ENCODE measurements around the gene HOXD12.

Gene HOXD12

DNA sequence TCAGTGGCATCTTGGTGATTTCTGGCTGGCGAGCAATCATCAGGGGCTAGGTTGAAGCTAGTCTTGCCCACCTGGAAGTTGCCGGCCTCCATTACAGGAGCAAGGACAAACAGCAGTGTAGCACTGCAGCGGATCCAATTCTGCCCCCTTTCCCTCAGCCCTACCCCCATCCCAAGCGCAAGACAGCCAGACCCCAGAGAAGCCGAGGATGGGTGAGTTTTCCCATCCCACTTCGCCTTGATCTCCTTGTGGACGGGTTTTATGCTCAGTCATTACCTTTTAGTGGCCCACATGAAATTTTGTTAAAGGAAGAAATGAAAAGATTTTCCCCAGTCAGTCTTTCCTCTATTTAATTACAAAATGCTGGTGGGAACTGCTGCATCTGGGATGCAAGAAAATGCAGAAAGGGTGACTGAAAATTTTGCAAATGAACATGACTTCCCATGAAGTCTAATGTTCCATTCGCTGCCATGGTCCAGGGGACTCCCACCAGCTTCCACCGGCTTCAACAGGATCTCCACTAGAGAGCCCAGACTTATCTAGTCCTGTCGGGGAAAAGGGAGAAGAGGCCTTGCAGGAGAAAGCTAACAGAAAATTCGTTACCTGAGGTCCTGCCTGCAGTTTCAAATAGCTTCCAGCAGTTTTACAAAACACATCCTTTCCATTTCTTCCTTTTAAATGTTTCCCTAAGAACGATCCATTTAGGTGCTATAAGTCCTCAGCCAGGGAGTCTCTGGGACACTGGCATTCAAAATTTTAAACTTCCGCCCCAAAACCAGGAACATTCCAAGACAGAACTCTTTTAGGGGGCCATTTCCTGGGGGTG, 21.0 kb downstream of the HOXD12 start:
- DNase-seq (ENCODE audit: low read depth), result no peak

DNA sequence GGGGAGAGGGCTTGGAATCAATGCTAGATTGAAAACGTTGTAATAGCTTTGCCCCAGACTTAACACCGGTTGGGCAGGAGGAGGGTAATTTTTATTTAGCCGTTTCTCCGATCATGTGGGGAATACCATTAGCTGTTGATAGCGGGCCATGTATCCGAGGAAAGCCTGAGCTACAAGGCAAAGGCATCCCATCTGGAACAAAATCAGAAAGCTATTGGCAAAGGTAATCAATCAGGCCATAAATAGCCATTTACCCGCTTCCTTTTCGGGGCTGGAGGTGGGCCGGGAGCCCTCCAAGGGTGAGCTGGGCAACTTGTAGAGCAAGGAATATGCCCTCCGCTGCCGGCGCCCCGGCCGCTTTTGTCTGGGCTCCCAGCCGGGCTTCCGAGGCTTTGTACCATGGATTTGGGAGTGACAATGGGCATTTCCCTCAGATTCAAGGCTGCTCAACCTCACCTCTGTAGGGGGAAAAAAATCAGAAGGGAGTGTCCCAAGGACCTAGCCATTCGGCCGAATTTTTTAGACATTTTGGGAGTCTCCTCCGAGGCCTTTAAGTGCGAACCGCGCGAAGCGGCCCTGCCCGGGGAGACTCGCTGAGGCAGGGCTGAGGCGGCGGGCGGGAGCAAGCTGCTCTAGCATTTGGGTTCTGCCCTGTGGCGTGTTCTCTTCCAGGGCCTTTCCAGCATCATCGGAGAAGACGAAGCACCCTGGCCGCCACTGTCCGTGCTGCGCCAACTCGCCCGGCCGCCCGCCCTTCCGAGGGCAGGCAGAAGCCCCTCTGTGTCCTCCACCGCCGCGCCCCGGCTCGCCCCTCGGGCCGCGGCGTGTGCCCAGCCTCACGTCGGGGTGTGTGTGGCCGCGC, 21.8 kb downstream of the HOXD12 start:
- no peak for DNase-seq (ENCODE audit: low read depth)

DNA sequence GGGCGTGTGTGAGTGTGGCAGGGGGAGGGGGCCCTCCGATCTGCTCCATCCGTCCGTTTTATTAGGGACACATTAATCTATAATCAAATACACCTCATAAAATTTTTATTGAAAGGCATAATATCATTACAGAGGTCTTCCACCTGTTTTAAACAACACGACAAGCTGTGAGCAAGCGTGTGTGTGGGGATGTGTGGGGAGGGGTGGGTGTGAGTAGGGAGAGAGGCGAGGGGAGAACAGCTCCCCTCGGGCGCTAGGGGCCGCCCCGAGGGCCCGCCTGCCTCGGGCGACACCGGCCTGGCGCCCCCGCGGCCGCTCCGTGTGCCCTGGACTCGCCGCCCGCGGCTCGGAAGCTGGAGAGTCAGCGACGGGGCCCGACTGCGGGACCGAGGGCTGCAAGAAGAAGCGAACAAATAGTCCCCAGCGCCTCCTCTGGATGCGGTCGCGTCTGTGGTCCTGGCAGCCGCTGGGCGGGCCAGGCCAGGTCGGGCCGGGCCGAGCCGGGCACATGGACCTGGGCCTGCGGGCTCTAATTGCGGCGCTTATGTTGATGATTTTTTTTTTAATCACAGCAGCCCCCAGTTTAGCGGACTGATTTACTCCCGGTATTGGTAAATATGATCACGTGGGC, 22.6 kb downstream of the HOXD12 start:
- no peak for DNase-seq (ENCODE audit: low read depth)

DNA sequence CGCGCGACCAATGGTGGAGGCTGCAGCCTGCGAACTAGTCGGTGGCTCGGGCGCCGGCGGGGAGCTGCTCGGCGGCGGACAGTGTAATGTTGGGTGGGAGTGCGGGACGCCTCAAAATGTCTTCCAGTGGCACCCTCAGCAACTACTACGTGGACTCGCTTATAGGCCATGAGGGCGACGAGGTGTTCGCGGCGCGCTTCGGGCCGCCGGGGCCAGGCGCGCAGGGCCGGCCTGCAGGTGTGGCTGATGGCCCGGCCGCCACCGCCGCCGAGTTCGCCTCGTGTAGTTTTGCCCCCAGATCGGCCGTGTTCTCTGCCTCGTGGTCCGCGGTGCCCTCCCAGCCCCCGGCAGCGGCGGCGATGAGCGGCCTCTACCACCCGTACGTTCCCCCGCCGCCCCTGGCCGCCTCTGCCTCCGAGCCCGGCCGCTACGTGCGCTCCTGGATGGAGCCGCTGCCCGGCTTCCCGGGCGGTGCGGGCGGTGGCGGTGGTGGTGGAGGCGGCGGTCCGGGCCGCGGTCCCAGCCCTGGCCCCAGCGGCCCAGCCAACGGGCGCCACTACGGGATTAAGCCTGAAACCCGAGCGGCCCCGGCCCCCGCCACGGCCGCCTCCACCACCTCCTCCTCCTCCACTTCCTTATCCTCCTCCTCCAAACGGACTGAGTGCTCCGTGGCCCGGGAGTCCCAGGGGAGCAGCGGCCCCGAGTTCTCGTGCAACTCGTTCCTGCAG, 23.3 kb downstream of the HOXD12 start, which contains the start of gene HOXD9:
HOXD9 (plus strand) TSS at position 37 of the 728 bp plus-strand sequence; CDS start at position 87, 50 bp downstream.
- DNase-seq (ENCODE audit: low read depth), result no peak

DNA sequence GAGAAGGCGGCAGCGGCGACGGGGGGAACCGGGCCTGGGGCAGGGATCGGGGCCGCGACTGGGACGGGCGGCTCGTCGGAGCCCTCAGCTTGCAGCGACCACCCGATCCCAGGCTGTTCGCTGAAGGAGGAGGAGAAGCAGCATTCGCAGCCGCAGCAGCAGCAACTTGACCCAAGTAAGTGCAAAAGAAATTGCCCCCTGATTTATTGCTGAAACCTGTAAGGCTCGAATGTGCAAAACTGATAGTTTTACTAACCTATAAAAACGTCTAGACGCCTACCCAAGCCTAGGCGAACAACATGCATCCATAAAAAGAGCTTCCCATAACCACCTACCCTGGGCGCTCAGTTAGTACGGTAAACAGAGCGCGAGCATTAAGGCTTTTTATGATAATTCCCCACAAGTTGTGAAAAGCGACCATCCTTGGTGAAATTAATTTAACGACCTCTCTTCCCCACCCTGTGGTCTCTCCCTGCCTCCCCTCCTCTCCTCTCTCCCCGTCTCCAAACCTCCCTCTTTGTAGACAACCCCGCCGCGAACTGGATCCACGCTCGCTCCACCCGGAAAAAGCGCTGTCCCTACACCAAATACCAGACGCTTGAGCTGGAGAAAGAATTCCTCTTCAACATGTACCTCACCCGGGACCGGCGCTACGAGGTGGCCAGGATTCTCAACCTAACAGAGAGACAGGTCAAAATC, 24.0 kb downstream of the HOXD12 start:
- no peak for DNase-seq (ENCODE audit: low read depth)

DNA sequence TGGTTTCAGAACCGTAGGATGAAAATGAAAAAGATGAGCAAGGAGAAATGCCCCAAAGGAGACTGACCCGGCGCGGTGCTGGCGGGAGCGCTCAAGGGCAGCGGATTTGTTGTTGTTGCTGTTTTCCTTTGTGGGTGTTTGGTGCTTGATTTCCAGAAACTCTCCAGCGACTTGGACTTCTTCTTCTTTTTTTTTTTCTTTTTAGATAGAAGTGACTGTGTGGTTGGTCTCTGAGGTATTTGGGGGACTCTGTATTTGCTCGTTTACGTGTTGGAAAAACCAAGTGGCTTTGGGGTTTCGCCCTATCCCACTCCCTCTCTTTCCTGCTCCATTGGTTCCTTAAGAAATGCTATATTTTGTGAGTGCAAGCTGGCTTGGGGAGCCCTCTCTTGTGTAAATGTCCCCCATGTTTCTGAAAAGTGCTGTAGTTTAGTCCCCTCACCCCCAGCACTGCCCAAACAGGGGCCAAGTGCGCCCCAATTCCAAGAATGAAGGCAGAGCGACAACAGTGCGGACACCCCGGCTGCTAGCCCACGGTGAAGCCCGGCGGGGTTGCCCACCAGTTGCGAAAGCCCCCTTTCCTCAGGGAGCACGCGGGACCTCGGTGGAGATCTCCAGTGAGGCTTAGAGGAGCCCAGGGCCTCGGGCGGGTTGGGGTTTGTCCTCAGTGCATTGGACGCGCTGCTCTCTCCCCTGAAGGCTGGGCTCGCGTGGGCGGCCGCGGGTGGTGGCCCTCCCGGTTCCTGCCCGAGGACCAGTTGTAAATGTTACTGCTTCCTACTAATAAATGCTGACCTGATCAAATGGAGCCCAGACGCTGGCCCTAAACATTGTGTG, 24.7 kb downstream of the HOXD12 start:
- DNase-seq (ENCODE audit: low read depth), result no peak

DNA sequence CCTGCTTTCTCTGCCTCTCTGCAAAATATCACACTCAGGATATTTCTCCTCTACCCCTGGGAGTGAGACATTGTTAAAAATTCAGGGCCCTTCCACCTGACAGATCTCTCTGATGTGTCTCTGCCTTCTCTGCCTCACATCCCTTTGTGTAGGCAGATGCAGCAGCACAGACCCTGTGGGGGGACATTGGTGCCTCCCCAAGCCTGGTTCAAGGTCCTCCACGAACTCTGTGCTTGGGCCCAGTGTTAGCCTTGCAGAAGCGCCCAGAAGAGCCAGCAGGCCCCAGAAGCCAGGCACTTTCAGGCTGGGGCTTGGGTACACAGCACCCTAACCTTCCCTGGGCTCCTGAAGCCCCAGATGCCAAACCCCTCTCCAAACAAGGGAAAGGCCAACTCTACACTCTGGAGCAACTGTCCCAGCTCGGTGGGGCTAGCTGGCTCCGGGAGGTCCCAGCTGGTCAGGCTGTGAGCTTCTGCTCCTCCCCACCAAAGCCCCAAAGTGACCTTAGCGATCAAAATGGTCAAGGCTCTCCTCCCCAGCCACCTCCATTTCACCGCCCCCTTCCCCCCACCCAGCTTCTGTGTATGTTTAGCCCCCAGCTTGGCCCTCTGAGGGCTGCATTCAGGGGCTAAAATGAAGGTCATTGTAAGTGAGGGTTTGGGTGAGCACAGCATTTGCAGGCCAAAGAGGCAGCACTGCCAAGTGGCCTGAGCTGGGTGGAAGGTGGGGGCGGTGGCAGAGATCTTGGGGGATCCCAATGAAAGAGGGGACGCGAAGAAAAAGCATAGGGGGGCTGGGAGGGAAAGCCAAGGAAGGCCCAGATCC, 25.6 kb downstream of the HOXD12 start:
- no peak for DNase-seq (ENCODE audit: low read depth)

DNA sequence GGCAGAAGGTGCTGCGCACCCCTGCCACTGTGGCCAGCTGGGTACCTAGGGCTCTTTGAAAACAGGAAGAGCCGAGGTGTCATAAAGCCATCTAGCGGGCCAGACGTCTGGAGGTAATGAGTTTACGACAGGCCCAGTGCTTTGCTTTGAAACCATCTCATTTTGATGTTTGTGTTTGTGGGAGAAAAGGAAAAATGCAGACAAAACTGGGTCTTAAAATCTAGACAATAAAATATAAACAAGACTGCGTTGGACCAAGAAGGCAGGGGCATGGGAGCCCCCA, 26.1 kb downstream of the HOXD12 start:
- DNase-seq (ENCODE audit: low read depth), result no peak

DNA sequence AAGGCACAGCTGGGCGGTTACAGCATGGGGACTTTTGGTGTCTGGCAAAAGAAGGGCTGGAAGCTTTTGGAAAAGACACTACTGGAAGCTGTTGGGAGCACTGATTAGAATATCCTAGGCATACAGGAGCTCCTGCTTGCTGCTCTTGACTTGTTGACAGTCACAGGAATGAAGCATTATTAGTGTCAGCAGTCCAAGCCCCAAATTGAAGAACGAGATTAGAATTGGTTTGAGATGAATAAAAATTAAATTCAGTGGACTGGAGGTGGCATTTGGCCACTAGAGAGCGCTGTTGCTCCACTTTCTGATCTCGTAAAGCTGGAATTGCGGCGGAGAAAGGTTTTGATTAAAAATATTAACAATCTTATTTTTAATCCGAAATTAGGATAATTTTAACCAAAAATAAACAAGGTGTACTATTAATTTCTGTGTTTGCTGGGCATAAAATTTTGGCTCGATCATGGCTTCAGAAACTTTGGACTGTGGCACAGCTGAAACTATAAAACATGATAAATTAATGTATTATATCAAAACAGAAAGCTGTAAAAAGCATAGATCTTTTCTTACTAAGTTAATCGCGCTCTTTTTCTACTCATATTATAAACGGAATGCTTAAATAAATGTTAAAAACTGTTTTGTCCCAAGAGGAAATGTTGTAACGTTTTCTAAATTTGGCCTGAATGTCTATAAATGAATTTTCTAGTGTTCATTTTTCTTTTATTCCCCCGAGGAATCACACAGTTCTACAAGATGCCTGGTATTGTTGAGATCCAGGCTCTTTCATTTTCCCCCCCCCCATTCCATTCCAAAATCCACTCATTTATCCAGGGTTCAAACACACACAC, 27.6 kb downstream of the HOXD12 start:
- DNase-seq (ENCODE audit: low read depth), result peak; percentile 49

DNA sequence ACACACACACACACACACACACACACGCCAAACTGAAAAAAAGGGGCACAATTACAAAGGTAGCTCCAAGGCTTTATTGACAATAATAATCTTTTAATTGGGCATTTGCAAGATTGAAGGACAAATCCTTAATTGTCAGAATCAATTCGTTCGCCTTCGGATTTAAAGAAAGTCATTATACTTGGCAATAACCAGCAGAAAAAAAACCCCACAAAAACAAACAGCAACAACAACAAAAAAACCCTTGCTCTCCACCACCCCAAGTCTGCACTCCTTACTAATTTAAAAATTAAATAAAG, 28.1 kb downstream of the HOXD12 start:
- no peak for DNase-seq (ENCODE audit: low read depth)

DNA sequence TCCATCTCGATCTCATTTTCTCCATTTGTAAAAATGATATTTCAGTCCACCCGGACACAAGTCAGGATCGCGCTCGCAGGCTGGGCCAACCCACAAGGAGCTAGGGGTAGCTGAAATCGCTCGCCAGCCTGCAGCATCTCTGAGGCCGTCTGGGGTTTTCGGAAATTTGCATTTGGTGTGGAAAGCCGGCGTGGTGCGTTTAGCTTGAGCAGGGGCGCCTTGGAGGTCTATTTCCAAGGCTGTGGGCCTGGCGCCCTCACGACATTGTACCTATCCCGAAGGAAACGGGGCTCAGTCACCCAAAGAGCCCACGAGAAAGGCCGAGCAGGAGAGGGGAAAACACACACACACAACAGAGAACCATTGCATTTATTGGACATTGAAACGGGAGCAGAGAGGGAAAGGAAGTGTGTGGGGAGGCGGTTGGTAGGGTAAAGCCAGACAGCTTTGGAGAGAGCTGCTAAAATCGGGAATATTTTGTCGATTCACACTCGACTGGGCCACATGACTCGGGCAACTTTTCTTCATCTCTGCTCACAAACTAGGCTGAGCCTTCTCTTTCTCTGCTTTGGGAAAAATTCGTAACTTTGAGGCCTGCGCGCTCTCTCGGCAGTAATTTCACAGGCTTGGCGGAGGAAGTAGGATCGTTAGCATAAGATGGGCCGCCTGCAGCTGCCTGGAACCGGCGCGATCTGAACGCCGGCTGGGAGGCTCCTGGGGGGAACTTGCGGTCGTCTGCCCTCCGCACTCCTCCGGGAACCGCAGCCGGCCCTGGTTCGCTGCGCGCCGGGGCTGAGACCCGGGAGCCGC, 28.8 kb downstream of the HOXD12 start:
- no peak for DNase-seq (ENCODE audit: low read depth)

DNA sequence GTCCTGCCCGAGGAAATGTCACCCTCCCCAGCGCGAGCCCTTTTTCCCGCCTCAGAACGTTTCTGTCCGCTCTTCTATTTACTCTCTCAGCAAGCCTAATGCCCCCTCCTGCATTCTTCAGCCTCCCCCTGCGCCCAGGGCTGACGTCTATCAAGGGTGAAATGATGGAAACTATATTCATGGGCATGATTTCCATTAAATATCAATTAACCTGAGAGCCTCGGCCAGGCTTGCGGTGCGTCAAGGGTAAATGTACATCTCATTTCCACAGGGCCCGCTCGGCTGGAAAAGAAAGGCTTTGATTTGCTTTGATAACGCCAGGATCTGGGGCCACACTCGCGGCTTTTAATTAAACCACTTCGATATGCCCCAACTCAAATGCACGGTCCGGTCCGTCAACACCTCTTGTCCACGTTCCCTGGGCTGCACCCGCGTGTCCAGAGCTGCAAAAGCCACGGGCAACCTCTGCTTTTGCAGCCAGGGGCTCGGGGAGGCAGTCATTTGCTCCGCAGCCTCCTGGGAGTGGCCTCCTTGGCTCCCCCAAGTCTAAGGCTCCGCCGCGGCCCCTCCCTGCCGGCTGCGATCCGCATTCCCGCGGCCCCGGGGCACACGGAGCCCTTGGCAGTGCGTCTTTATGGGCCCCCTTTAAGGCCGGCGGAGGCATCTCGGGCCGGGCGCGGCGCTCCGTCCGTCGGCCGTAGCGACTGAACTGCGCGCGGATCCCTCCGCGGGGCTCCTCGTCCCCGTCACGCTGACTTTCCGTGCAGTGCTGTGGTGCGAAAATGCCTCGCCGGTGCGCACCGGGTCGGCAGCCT, 29.6 kb downstream of the HOXD12 start, which contains the start of gene HOXD8:
HOXD8 (plus strand) TSS at position 724 of the 815 bp plus-strand sequence. CDS start 662 bp downstream, outside the sequence.
- no peak for DNase-seq (ENCODE audit: low read depth)

DNA sequence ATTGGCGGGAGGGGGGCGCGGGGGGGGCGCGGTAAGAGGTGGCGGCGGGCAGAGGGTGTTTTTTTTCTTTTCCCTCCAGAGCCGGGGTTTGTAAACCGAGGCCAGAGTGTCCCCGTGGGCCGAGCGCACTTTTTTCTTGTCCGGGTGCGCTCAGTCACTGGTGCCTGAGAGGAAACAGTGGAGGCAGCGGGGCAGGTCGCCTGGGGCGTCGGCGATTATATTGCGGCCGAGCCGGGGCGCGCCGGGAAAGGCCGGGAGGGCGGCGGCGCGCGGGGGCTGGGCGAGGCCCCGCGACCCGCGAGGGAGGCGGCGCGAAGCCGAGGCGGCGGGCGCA, 30.2 kb downstream of the HOXD12 start:
- DNase-seq (ENCODE audit: low read depth), result no peak

DNA sequence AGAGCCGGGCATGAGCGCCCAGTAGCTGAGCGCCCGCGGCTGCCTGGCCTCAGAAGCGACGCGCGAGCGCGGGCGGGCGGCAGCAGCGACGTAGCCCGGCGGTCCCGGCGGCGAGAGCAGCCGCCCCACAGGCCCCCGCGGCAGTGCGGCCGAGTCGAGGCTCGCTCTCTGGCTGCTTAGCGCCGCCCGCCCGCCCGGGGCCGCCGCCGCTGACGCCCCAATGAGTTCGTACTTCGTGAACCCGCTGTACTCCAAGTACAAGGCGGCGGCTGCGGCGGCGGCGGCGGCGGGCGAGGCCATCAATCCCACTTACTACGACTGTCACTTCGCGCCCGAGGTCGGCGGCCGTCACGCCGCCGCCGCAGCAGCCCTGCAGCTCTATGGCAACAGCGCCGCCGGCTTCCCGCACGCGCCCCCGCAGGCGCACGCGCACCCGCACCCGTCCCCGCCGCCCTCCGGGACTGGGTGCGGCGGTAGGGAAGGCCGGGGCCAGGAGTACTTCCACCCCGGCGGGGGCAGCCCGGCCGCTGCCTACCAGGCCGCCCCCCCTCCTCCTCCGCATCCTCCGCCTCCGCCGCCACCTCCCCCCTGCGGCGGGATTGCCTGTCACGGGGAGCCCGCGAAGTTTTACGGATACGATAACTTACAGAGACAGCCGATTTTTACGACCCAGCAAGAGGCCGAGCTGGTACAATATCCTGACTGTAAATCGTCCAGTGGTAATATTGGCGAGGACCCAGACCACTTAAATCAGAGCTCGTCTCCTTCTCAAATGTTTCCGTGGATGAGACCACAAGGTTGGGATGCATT, 30.8 kb downstream of the HOXD12 start:
- no peak for DNase-seq (ENCODE audit: low read depth)

DNA sequence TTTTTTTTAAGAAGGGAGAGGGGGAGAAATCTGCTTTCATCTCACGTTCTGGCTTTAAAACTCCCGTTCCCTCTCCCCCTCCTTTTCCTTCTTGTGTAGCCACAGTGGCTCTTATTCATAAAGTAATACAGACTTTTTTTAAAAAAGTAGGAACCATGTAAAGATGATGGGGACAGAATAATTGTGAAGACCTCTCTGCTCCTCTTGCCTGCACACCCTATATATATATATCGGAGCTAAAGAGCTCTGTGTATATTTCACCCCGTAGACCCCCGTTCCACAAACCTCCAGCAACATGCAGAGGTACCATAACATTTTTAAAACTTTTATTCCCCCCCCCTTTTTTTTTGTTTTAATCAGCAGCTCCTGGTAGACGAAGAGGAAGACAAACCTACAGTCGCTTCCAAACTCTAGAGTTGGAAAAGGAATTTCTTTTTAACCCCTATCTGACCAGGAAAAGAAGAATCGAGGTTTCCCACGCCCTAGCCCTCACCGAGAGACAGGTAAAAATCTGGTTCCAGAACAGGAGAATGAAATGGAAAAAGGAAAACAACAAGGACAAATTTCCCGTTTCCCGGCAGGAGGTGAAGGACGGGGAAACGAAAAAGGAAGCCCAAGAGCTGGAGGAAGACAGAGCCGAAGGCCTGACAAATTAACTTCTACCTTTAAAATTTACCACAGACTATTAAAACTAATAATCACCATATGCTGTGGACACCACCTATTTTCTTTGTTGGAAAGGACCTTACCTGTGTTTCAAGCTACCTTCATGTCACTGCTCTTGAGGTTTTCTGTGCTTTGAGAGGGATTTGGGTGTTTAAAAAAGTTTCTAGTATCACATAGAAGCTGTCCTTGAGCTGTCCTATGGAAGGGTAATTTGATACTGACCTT, 31.6 kb downstream of the HOXD12 start:
- DNase-seq (ENCODE audit: low read depth), result no peak

DNA sequence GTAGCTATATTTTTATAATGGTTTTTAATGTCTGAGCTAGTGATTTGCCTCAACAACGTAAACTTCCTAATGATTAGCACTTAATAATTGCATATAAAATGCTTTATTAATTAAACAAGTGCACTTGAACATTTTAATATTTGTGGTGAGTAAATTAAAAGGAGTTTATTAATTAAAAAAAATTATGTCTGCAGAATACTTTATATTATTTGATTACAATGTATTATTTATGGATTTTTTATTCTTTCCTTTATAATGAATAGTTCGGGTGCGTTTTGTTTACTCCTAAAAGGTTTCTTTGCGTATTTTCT, 32.2 kb downstream of the HOXD12 start:
- DNase-seq (ENCODE audit: low read depth), result no peak
